ENCODE measurements around the gene SNAP47.

DNA sequence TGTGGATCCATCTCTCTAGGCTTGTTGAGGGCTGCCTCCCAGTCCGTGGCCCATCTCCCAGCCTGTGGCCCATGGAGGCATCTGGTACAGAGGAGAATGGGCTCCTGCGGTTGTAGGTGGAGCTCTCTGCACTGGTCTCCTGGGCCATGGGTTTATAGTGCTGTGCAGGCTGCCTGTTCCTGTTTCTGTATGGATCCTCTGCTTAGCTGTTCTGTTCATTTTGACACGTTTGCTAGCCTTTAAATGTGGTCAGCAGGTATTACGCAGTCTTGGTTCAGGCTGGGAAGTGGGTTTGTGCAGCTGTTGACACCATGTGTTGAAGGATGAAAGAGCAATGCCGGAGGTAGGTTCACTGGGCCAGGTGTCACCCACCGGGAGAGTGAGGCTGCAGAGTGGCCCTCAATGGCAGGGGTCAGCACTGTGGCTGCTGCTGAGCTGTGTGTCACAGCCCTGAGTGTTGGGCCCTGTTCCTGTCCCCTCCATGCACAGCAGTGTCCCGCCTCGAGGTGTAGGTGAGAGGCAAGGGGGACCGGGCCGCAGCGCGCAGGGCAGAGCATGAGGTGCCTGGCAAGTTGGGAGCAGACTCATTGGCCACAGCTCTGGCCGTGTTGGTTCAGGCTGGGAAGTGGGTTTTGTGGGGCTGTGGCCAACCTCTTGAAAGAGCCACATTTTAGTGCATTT is 39.0 kb downstream of the SNAP47 start:
- no peak for TF ChIP-seq ZFP30 (CRISPR knock-in tag; IDR thresholded peaks at IDR 0.05)
- TF ChIP-seq TOX (CRISPR knock-in tag; IDR thresholded peaks at IDR 0.05; ENCODE audit: borderline replicate concordance), result no peak
- no peak for TF ChIP-seq ESRRG (CRISPR knock-in tag; IDR thresholded peaks at IDR 0.05)
- TF ChIP-seq RARB (CRISPR knock-in tag; IDR thresholded peaks at IDR 0.05), result no peak
- no peak for TF ChIP-seq CREB5 (CRISPR knock-in tag; IDR thresholded peaks at IDR 0.05; ENCODE audit: low read depth)

Data from SK-N-SH treated with all-trans-retinoic acid at 6 μM for 48 hours (cell line).